Neuronal stem cell (in vitro differentiated cells): ENCODE measurements around the gene TMEM86B.
A peak's percentile ranks its signal among the peaks of the same experiment; 100 is the strongest.

Experiments
- DNase-seq: peaks from one replicate; pipeline ENCODE4 v3.0.0-alpha.2; 2013; ENCODE audit warnings: low spot score
- H2AFZ ChIP-seq: one replicate; pipeline ENCODE4 v1.6.1; 2013; ENCODE audit warnings: mild to moderate bottlenecking, low read length, inconsistent platforms
- H2AK5ac ChIP-seq: 2 replicates; pipeline ENCODE4 v1.6.1; 2013; ENCODE audit warnings: low read depth, mild to moderate bottlenecking, inconsistent platforms, low read length, moderate library complexity, mixed read lengths
- H2BK120ac ChIP-seq: 2 replicates; pipeline ENCODE4 v1.6.1; 2013; ENCODE audit warnings: low read depth, mild to moderate bottlenecking, inconsistent platforms, low read length, moderate library complexity, mixed read lengths
- H2BK12ac ChIP-seq: one replicate; pipeline ENCODE4 v1.6.1; 2013; ENCODE audit warnings: low read length, inconsistent platforms
- H2BK15ac ChIP-seq: 2 replicates; pipeline ENCODE4 v1.6.1; 2013; ENCODE audit warnings: mild to moderate bottlenecking, low read length, inconsistent platforms, mixed read lengths
- H2BK5ac ChIP-seq: one replicate; pipeline ENCODE4 v1.6.1; 2013; ENCODE audit warnings: inconsistent platforms, mild to moderate bottlenecking, low read length, moderate library complexity
- H3K14ac ChIP-seq: one replicate; pipeline ENCODE4 v1.6.1; 2013; ENCODE audit warnings: low read length, inconsistent platforms
- H3K18ac ChIP-seq: 2 replicates; pipeline ENCODE4 v1.6.1; 2013; ENCODE audit warnings: low read length, inconsistent platforms
- H3K23ac ChIP-seq: 2 replicates; pipeline ENCODE4 v1.6.1; 2013; ENCODE audit warnings: low read depth, mild to moderate bottlenecking, mixed read lengths, low read length, inconsistent platforms; ENCODE audit not compliant: poor library complexity
- H3K27ac ChIP-seq: replicated peaks from 3 replicates; pipeline ENCODE4 v1.5.1; 2013; ENCODE audit warnings: low read length, inconsistent platforms
- H3K27me3 ChIP-seq, 3 experiments: 2 replicates each; pipeline ENCODE4 v1.6.1; 2013; ENCODE audit warnings: low read length in 3 of 3, mild to moderate bottlenecking in 2 of 3, inconsistent platforms in 1 of 3, low read depth in 1 of 3, mixed read lengths in 1 of 3, moderate library complexity in 1 of 3; ENCODE audit not compliant: control insufficient read depth in 3 of 3, insufficient read depth in 3 of 3
- H3K36me3 ChIP-seq, 2 donors: replicated peaks in 1 of 2; 2 replicates each; pipeline ENCODE4 v1.6.1; 2013; ENCODE audit warnings: low read length in 2 of 2; ENCODE audit not compliant: control insufficient read depth in 2 of 2, insufficient read depth in 2 of 2
- H3K4ac ChIP-seq: 2 replicates; pipeline ENCODE4 v1.6.1; 2013; ENCODE audit warnings: inconsistent platforms, mild to moderate bottlenecking, low read length, moderate library complexity
- H3K4me1 ChIP-seq, 2 donors: 1 replicate in 1 of 2; 2 replicates in 1 of 2; pipeline ENCODE4 v1.6.1; 2013; ENCODE audit warnings: low read length in 2 of 2, low read depth in 1 of 2; ENCODE audit not compliant: control insufficient read depth in 2 of 2, insufficient read depth in 1 of 2
- H3K4me2 ChIP-seq: one replicate; pipeline ENCODE4 v1.6.1; 2013; ENCODE audit warnings: mild to moderate bottlenecking, low read length, inconsistent platforms; ENCODE audit not compliant: insufficient read depth, poor library complexity, severe bottlenecking
- H3K4me3 ChIP-seq, 2 donors: 2 replicates each; pipeline ENCODE4 v1.5.1; 2013; ENCODE audit warnings: low read length in 2 of 2, mild to moderate bottlenecking in 2 of 2, inconsistent platforms in 1 of 2, moderate library complexity in 1 of 2
- H3K79me1 ChIP-seq: one replicate; pipeline ENCODE4 v1.6.1; 2013; ENCODE audit warnings: low read depth, mild to moderate bottlenecking, inconsistent platforms, low read length, moderate library complexity
- H3K9ac ChIP-seq: one replicate; pipeline ENCODE4 v1.6.1; 2013; ENCODE audit warnings: mild to moderate bottlenecking, low read depth, low read length, inconsistent platforms; ENCODE audit not compliant: poor library complexity
- H3K9me3 ChIP-seq, 2 donors: replicated peaks in 1 of 2; 2 replicates each; pipeline versions ENCODE3 to v1.6.1; 2013; ENCODE audit warnings: low read length in 2 of 2, mild to moderate bottlenecking in 2 of 2, inconsistent platforms in 1 of 2, low read depth in 1 of 2, mixed read lengths in 1 of 2, moderate library complexity in 1 of 2; ENCODE audit not compliant: control insufficient read depth in 2 of 2, insufficient read depth in 1 of 2
- H4K8ac ChIP-seq: one replicate; pipeline ENCODE4 v1.6.1; 2013; ENCODE audit warnings: low read depth, mild to moderate bottlenecking, inconsistent platforms, low read length, moderate library complexity
- H4K91ac ChIP-seq: one replicate; pipeline ENCODE4 v1.6.1; 2013; ENCODE audit warnings: low read length, low read depth, mild to moderate bottlenecking, inconsistent platforms; ENCODE audit not compliant: poor library complexity
- WGBS, 2 donors: extraction: QIAGEN DNeasy Blood & Tissue Kit; methylation state at CpG; one replicate each; pipeline ENCODE4 v1.1.7; 2013; ENCODE audit warnings: missing lambda C conversion rate in 2 of 2, mixed read lengths in 1 of 2; ENCODE audit not compliant: insufficient read length in 2 of 2, insufficient replicate concordance in 1 of 2; ENCODE audit errors: extremely low coverage in 2 of 2; 5-methylcytosine and 5-hydroxymethylcytosine counted together

The TMEM86B gene

GRCh38 chr19:55265723-55266386, 37.3 kb upstream of the TMEM86B start:
- no peak overlapping the region for H3K4ac ChIP-seq
- no peak overlapping the region for H2BK5ac ChIP-seq
- H4K8ac ChIP-seq, result peak overlapping the region; percentile 65
- H4K91ac ChIP-seq, result no peak overlapping the region
- peaks cover 6 to 8% of the 10 kb centered on the region in 2 donors for H3K36me3 ChIP-seq
- no peak overlapping the region for H3K27ac ChIP-seq
- H3K4me2 ChIP-seq, result no peak overlapping the region
- no CpG with 5 or more reads among the region's 12 CpGs for WGBS, 2 donors
- H3K18ac ChIP-seq, result no peak overlapping the region
- H2AK5ac ChIP-seq, result peak overlapping the region; percentile 63
- no peak overlapping the region for H2AFZ ChIP-seq
- H3K4me3 ChIP-seq, result peak overlapping the region in 1 of 2 donors; percentile 49
- H2BK12ac ChIP-seq, result no peak overlapping the region
- H3K14ac ChIP-seq, result no peak overlapping the region
- no peaks in the 10 kb centered on the region for H3K27me3 ChIP-seq
- peaks cover 3% of the 10 kb centered on the region in 2 donors for H3K9me3 ChIP-seq
- peaks cover 2% of the 10 kb centered on the region for H3K79me1 ChIP-seq
- H3K9ac ChIP-seq, result no peak overlapping the region
- no peak overlapping the region for H2BK15ac ChIP-seq
- DNase-seq, result no peak
- no peak overlapping the region for H2BK120ac ChIP-seq
- peak overlapping the region; percentile 35 for H3K23ac ChIP-seq
- H3K4me1 ChIP-seq, result no peaks in the 10 kb centered on the region

- H2AFZ ChIP-seq, result no peak overlapping the region
- H3K4me1 ChIP-seq, result peaks cover 0 to 2% of the 10 kb centered on the region in 2 donors
- H2AK5ac ChIP-seq, result no peak overlapping the region
- DNase-seq, result no peak
- peaks cover 6 to 8% of the 10 kb centered on the region in 2 donors for H3K36me3 ChIP-seq
- no peaks in the 10 kb centered on the region for H3K27me3 ChIP-seq
- no peak overlapping the region for H2BK12ac ChIP-seq
- peaks cover 3% of the 10 kb centered on the region in 2 donors for H3K9me3 ChIP-seq
- H3K18ac ChIP-seq, result no peak overlapping the region
- H3K27ac ChIP-seq, result no peak overlapping the region
- WGBS, 2 donors, result no CpG with 5 or more reads among the region's 16 CpGs
- no peak overlapping the region for H4K91ac ChIP-seq
- H3K4me3 ChIP-seq, result no peak overlapping the region
- no peak overlapping the region for H2BK120ac ChIP-seq
- H3K79me1 ChIP-seq, result peaks cover 2% of the 10 kb centered on the region
- no peak overlapping the region for H3K4me2 ChIP-seq
- no peak overlapping the region for H3K4ac ChIP-seq
- no peak overlapping the region for H2BK15ac ChIP-seq
- no peak overlapping the region for H4K8ac ChIP-seq
- H3K23ac ChIP-seq, result peak overlapping the region; percentile 55
- peak overlapping the region; percentile 21 for H3K9ac ChIP-seq
- no peak overlapping the region for H3K14ac ChIP-seq
- no peak overlapping the region for H2BK5ac ChIP-seq
Measured at GRCh38 chr19:55265173-55265572, 36.6 kb upstream of the TMEM86B start.

- H2AFZ ChIP-seq, result no peak overlapping the region
- H3K23ac ChIP-seq, result no peak overlapping the region
- H3K27me3 ChIP-seq, result no peaks in the 10 kb centered on the region
- H3K79me1 ChIP-seq, result peaks cover 2% of the 10 kb centered on the region
- peaks cover 3% of the 10 kb centered on the region in 2 donors for H3K9me3 ChIP-seq
- no peak overlapping the region for H2BK120ac ChIP-seq
- H3K4me3 ChIP-seq, result no peak overlapping the region
- H3K4me1 ChIP-seq, result peaks cover 0 to 5% of the 10 kb centered on the region in 2 donors
- WGBS, 2 donors, result no CpG with 5 or more reads among the region's 5 CpGs
- H4K8ac ChIP-seq, result no peak overlapping the region
- no peak overlapping the region for H3K27ac ChIP-seq
- DNase-seq, result no peak
- H3K4me2 ChIP-seq, result no peak overlapping the region
- H3K36me3 ChIP-seq, result peaks cover 4 to 6% of the 10 kb centered on the region in 2 donors
- H2BK5ac ChIP-seq, result no peak overlapping the region
- H4K91ac ChIP-seq, result no peak overlapping the region
- no peak overlapping the region for H3K18ac ChIP-seq
- no peak overlapping the region for H3K14ac ChIP-seq
- no peak overlapping the region for H3K4ac ChIP-seq
- H2AK5ac ChIP-seq, result no peak overlapping the region
- H3K9ac ChIP-seq, result peak overlapping the region; percentile 21
- no peak overlapping the region for H2BK15ac ChIP-seq
- no peak overlapping the region for H2BK12ac ChIP-seq
Measured at GRCh38 chr19:55264531-55264930, 36.0 kb upstream of the TMEM86B start.

- no peak overlapping the region for H4K91ac ChIP-seq
- no peak overlapping the region for H2BK12ac ChIP-seq
- no CpG with 5 or more reads among the region's 9 CpGs for WGBS, 2 donors
- H3K4ac ChIP-seq, result no peak overlapping the region
- H3K4me2 ChIP-seq, result no peak overlapping the region
- H3K79me1 ChIP-seq, result peaks cover 4% of the 10 kb centered on the region
- peaks cover 2 to 8% of the 10 kb centered on the region in 2 donors for H3K4me1 ChIP-seq
- H4K8ac ChIP-seq, result no peak overlapping the region
- no peaks in the 10 kb centered on the region for H3K27me3 ChIP-seq
- no peak overlapping the region for H3K27ac ChIP-seq
- no peak overlapping the region for H3K14ac ChIP-seq
- H3K18ac ChIP-seq, result no peak overlapping the region
- no peak overlapping the region for H2BK5ac ChIP-seq
- peaks cover 0 to 3% of the 10 kb centered on the region in 2 donors for H3K36me3 ChIP-seq
- H2BK15ac ChIP-seq, result no peak overlapping the region
- peak overlapping the region; percentile 89 for H3K23ac ChIP-seq
- no peak overlapping the region for H2BK120ac ChIP-seq
- no peak overlapping the region for H2AK5ac ChIP-seq
- peaks cover 3% of the 10 kb centered on the region in 2 donors for H3K9me3 ChIP-seq
- H3K4me3 ChIP-seq, result peak overlapping the region in 1 of 2 donors; percentile 50
- H3K9ac ChIP-seq, result no peak overlapping the region
- DNase-seq, result no peak
- H2AFZ ChIP-seq, result no peak overlapping the region
Measured at GRCh38 chr19:55262359-55262758, 33.8 kb upstream of the TMEM86B start.
